Measurements from ENCODE around the gene DMD. TPM values are rescaled to one million over a fixed set of nuclear protein-coding genes. Genes with fewer than 3 reads are reported as not detected.
A peak's percentile ranks its signal among the peaks of the same experiment; 100 is the strongest.

DMD gene
- total and polyA plus RNA-seq, 2 of the 13 experiments (the other 11 are each of a cell fraction or from before 2014, with no cell fraction given): 17.6 to 25.9 TPM

DNA sequence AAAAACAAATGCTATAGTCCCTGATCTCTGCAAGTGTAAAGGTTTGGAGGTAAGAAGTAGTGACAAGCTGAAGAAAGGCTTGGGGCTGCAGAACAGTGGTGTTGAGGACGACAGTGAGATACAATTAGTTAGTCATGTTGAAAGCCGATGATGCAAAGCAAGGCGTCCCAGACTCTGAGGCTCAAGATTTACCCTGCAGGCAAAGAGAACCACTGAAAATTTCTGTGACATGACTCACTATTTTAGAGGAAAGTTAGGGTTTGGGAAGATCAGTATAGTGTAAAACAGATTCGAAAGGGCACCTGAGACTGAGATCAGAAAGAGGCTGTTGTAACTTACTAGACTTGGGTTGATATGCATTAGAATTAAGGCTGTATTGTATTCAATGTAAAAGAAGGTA, 1858.3 kb downstream of the DMD start:
- H3K9ac ChIP-seq (ENCODE audit: insufficient read depth, low read depth, low read length): no peak overlapping the region
- POLR2A ChIA-PET: no interaction called here
- BruUV-seq (replicated peaks): no TSS peak
- no peak overlapping the region for H2AFZ ChIP-seq (ENCODE audit: low read length)
- no peak overlapping the region for H3K4me2 ChIP-seq (ENCODE audit: low read depth, low read length)
- 84% methylated on average over 4 of the region's 4 CpGs for WGBS (ENCODE audit: low lambda C conversion rate)
- no peak for ATAC-seq
- FAIRE-seq: no peak
- DNase-seq (ENCODE audit: low spot score): no peak
- H3K4me3 ChIP-seq (replicated peaks in 1 of 3; ENCODE audit: insufficient read depth in 1 of 3, low read depth in 2 of 3, low read length in 3 of 3): no peak overlapping the region
- H3K79me2 ChIP-seq (ENCODE audit: insufficient read depth, low read length): no peaks in the 10 kb centered on the region
- H3K27ac ChIP-seq (ENCODE audit: extremely low read length, insufficient read depth, low read length): no peak overlapping the region
- H3K27me3 ChIP-seq (ENCODE audit: control insufficient read depth in 1 of 2, insufficient read depth in 2 of 2, low read length in 2 of 2): no peaks in the 10 kb centered on the region
- H3K9me3 ChIP-seq (ENCODE audit: low read length): no peaks in the 10 kb centered on the region
- TF ChIP-seq FLYWCH1 (CRISPR knock-in tag; IDR thresholded peaks at IDR 0.05) (no peak), ATM (IDR thresholded peaks at IDR 0.05; ENCODE audit: borderline replicate concordance) (no peak), ZNF878 (CRISPR knock-in tag; IDR thresholded peaks at IDR 0.05) (no peak), SAFB2 (CRISPR knock-in tag; IDR thresholded peaks at IDR 0.05; ENCODE audit: borderline replicate concordance, low read depth) (no peak), ZNF678 (CRISPR knock-in tag; IDR thresholded peaks at IDR 0.05) (no peak), GATAD1 (CRISPR knock-in tag; IDR thresholded peaks at IDR 0.05) (no peak), MLX (CRISPR knock-in tag; IDR thresholded peaks at IDR 0.05) (no peak)
- CTCF ChIA-PET (ENCODE audit: low intra/inter-chr PET ratio, low total read pairs): no interaction called here
- no peaks in the 10 kb centered on the region for H3K36me3 ChIP-seq (replicated peaks in 1 of 2; ENCODE audit: control insufficient read depth in 1 of 2, insufficient read depth in 2 of 2, low read length in 2 of 2)
- H4K20me1 ChIP-seq (ENCODE audit: insufficient read depth, low read length): no peaks in the 10 kb centered on the region
- intact Hi-C loops (cut with micrococcal nuclease; ENCODE audit: unreplicated experiment) (no loop called here), in situ Hi-C loops (cut with HindIII; ENCODE audit: extremely low pct_ligation_motif_present, low pct_unique_long_range_greater_than_20kb) (no loop called here)
- H3K4me1 ChIP-seq (ENCODE audit: insufficient read depth, low read length): peaks cover 56% of the 10 kb centered on the region

GRCh38 chrX:31350808-31351074, 1860.6 kb downstream of the DMD start:
- no TSS peak for BruUV-seq (replicated peaks)
- no peaks in the 10 kb centered on the region for H3K79me2 ChIP-seq (ENCODE audit: insufficient read depth, low read length)
- no peak overlapping the region for H3K27ac ChIP-seq (ENCODE audit: extremely low read length, insufficient read depth, low read length)
- peaks cover 33% of the 10 kb centered on the region for H3K4me1 ChIP-seq (ENCODE audit: insufficient read depth, low read length)
- no peaks in the 10 kb centered on the region for H3K27me3 ChIP-seq (ENCODE audit: control insufficient read depth in 1 of 2, insufficient read depth in 2 of 2, low read length in 2 of 2)
- no peak overlapping the region for H3K4me3 ChIP-seq (replicated peaks in 1 of 3; ENCODE audit: insufficient read depth in 1 of 3, low read depth in 2 of 3, low read length in 3 of 3)
- 0% methylated on average over 1 of the region's 1 CpG for WGBS (ENCODE audit: low lambda C conversion rate)
- H3K9ac ChIP-seq (ENCODE audit: insufficient read depth, low read depth, low read length): no peak overlapping the region
- ChIA-PET CTCF (ENCODE audit: low intra/inter-chr PET ratio, low total read pairs) (no interaction called here), POLR2A (no interaction called here)
- no peak for FAIRE-seq
- intact Hi-C loops (cut with micrococcal nuclease; ENCODE audit: unreplicated experiment) (no loop called here), in situ Hi-C loops (cut with HindIII; ENCODE audit: extremely low pct_ligation_motif_present, low pct_unique_long_range_greater_than_20kb) (no loop called here)
- DNase-seq (ENCODE audit: low spot score): no peak
- H4K20me1 ChIP-seq (ENCODE audit: insufficient read depth, low read length): no peaks in the 10 kb centered on the region
- H3K9me3 ChIP-seq (ENCODE audit: low read length): no peaks in the 10 kb centered on the region
- H3K4me2 ChIP-seq (ENCODE audit: low read depth, low read length): peak overlapping the region; percentile 65
- no peak overlapping the region for H2AFZ ChIP-seq (ENCODE audit: low read length)
- H3K36me3 ChIP-seq (replicated peaks in 1 of 2; ENCODE audit: control insufficient read depth in 1 of 2, insufficient read depth in 2 of 2, low read length in 2 of 2): no peaks in the 10 kb centered on the region
- peak; percentile 62; the same call in 1 of the 3 replicates for ATAC-seq
- TF ChIP-seq, protein P1, sequence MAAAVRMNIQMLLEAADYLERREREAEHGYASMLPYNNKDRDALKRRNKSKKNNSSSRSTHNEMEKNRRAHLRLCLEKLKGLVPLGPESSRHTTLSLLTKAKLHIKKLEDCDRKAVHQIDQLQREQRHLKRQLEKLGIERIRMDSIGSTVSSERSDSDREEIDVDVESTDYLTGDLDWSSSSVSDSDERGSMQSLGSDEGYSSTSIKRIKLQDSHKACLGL (CRISPR knock-in tag; IDR thresholded peaks at IDR 0.05): no peak
- TF ChIP-seq BRCA1 (CRISPR knock-in tag; IDR thresholded peaks at IDR 0.05) (no peak), SCMH1 (CRISPR knock-in tag; IDR thresholded peaks at IDR 0.05; ENCODE audit: borderline replicate concordance) (no peak), TOPORS (CRISPR knock-in tag; IDR thresholded peaks at IDR 0.05) (no peak), ETS1 (CRISPR knock-in tag; IDR thresholded peaks at IDR 0.05) (no peak)
- TF ChIP-seq, protein P2, sequence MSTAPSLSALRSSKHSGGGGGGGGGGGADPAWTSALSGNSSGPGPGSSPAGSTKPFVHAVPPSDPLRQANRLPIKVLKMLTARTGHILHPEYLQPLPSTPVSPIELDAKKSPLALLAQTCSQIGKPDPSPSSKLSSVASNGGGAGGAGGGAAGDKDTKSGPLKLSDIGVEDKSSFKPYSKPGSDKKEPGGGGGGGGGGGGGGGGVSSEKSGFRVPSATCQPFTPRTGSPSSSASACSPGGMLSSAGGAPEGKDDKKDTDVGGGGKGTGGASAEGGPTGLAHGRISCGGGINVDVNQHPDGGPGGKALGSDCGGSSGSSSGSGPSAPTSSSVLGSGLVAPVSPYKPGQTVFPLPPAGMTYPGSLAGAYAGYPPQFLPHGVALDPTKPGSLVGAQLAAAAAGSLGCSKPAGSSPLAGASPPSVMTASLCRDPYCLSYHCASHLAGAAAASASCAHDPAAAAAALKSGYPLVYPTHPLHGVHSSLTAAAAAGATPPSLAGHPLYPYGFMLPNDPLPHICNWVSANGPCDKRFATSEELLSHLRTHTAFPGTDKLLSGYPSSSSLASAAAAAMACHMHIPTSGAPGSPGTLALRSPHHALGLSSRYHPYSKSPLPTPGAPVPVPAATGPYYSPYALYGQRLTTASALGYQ (CRISPR knock-in tag; IDR thresholded peaks at IDR 0.05): no peak
- TF ChIP-seq, protein P3, sequence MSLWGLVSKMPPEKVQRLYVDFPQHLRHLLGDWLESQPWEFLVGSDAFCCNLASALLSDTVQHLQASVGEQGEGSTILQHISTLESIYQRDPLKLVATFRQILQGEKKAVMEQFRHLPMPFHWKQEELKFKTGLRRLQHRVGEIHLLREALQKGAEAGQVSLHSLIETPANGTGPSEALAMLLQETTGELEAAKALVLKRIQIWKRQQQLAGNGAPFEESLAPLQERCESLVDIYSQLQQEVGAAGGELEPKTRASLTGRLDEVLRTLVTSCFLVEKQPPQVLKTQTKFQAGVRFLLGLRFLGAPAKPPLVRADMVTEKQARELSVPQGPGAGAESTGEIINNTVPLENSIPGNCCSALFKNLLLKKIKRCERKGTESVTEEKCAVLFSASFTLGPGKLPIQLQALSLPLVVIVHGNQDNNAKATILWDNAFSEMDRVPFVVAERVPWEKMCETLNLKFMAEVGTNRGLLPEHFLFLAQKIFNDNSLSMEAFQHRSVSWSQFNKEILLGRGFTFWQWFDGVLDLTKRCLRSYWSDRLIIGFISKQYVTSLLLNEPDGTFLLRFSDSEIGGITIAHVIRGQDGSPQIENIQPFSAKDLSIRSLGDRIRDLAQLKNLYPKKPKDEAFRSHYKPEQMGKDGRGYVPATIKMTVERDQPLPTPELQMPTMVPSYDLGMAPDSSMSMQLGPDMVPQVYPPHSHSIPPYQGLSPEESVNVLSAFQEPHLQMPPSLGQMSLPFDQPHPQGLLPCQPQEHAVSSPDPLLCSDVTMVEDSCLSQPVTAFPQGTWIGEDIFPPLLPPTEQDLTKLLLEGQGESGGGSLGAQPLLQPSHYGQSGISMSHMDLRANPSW (CRISPR knock-in tag; IDR thresholded peaks at IDR 0.05; ENCODE audit: borderline replicate concordance): no peak

All from HepG2 (cell line).